Gastroesophageal sphincter (tissue), 3 donors: Measurements from ENCODE around the gene WDFY3.

ENCODE experiments used
- CTCF ChIP-seq, 4 experiments: fragments of 200-600 bp in 2 of 4; fragments of 450-650 bp in 2 of 4; sonication (generic) in 1 of 4; IDR thresholded peaks; one replicate each; pipeline ENCODE4 v1.5.1; 2017 to 2019; ENCODE audit warnings: antibody characterized with exemption in 4 of 4, mild to moderate bottlenecking in 2 of 4, moderate library complexity in 2 of 4
- POLR2A ChIP-seq, 2 donors: fragments of 450-650 bp; IDR thresholded peaks; one replicate each; pipeline ENCODE4 v1.6.1; 2017; ENCODE audit warnings: antibody characterized with exemption in 2 of 2, mild to moderate bottlenecking in 2 of 2, moderate library complexity in 1 of 2

GRCh38 chr4:84691170-84691691 lies 275.3 kb downstream of the WDFY3 start:
- TF ChIP-seq CTCF (IDR thresholded peaks at IDR 0.05) (no peak), POLR2A (IDR thresholded peaks at IDR 0.05) (no peak)
